Measurements from ENCODE around the gene IGF1. TPM values are rescaled to one million over a fixed set of nuclear protein-coding genes. Genes with fewer than 3 reads are reported as not detected.

IGF1 gene
- total and polyA plus RNA-seq, 9 of the 15 experiments (the other 6 are each of a cell fraction or from before 2014, with no cell fraction given), result 3.7 to 13.9 (median 4.5) TPM

DNA sequence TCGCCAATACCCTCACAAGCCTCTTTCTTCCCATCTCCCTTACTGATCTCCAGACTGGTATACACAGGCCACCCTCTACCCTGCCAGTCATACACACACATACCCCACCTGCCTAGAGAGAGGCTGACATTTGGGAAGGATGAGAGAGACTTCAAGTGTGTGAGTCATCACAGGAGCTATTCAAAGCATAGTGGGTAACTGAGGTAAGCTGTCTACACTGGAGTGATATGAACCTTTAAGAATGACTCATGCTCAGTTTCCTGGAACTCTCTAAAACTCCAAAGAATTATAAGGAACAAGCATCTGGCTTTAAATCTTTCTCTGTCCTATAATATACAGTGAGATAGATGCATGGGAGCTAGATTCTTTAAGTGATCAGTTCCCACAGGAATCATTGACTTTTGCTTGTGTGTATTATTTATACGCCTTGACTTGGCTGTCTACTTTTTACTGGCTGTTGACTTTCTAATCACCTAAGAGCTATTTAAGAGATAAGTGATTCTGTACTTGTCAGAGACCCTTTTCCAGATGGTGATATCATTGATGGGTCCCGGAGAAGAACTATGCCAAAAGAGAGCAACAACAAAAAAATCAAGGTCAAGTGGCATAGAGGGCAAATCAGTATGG is 5.8 kb downstream of the IGF1 start (continued):
- peak; percentile 74 for TF ChIP-seq FOS (IDR thresholded peaks at IDR 0.05; ENCODE audit: extremely low read depth, insufficient read length)
- TF ChIP-seq, protein P1, sequence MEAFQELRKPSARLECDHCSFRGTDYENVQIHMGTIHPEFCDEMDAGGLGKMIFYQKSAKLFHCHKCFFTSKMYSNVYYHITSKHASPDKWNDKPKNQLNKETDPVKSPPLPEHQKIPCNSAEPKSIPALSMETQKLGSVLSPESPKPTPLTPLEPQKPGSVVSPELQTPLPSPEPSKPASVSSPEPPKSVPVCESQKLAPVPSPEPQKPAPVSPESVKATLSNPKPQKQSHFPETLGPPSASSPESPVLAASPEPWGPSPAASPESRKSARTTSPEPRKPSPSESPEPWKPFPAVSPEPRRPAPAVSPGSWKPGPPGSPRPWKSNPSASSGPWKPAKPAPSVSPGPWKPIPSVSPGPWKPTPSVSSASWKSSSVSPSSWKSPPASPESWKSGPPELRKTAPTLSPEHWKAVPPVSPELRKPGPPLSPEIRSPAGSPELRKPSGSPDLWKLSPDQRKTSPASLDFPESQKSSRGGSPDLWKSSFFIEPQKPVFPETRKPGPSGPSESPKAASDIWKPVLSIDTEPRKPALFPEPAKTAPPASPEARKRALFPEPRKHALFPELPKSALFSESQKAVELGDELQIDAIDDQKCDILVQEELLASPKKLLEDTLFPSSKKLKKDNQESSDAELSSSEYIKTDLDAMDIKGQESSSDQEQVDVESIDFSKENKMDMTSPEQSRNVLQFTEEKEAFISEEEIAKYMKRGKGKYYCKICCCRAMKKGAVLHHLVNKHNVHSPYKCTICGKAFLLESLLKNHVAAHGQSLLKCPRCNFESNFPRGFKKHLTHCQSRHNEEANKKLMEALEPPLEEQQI (IDR thresholded peaks at IDR 0.05), result 0 out of 2 replicates have a peak, but pooled peaks have one; percentile 38
- peak; percentile 85 for TF ChIP-seq EP300 (IDR thresholded peaks at IDR 0.05; ENCODE audit: low read length)
- 0 out of 2 replicates have a peak, but pooled peaks have one; percentile 22 for TF ChIP-seq MBD2 (IDR thresholded peaks at IDR 0.05; ENCODE audit: borderline replicate concordance, low read depth)
- peak; percentile 63; the same call in 1 of the 2 replicates for TF ChIP-seq SOX6 (IDR thresholded peaks at IDR 0.05)
- TF ChIP-seq FIP1L1 (IDR thresholded peaks at IDR 0.05; ENCODE audit: low read depth, low read length, poor library complexity, severe bottlenecking), result no peak
- TF ChIP-seq CBFA2T3 (IDR thresholded peaks at IDR 0.05), result peak; percentile 71
- TF ChIP-seq MTA3 (IDR thresholded peaks at IDR 0.05; ENCODE audit: borderline replicate concordance), result peak; percentile 48; the same call in 1 of the 2 replicates
- peak in 1 of 2 experiments; percentile 86; a peak in 2 of 4 replicates for TF ChIP-seq RCOR1 (IDR thresholded peaks at IDR 0.05; ENCODE audit: borderline replicate concordance in 1 of 2, low read depth in 2 of 2, low read length in 2 of 2)
- peak; percentile 92 for TF ChIP-seq ZEB2 (IDR thresholded peaks at IDR 0.05)
- no peak for TF ChIP-seq ZKSCAN1 (IDR thresholded peaks at IDR 0.05; ENCODE audit: low read depth, low read length)
- TF ChIP-seq JUN (IDR thresholded peaks at IDR 0.05; ENCODE audit: borderline replicate concordance, low read depth, low read length), result peak; percentile 96
- no peak for TF ChIP-seq JUN (CRISPR knock-in tag; IDR thresholded peaks at IDR 0.05; ENCODE audit: borderline replicate concordance)
- peak; percentile 53 for TF ChIP-seq HDAC3 (IDR thresholded peaks at IDR 0.05; ENCODE audit: borderline replicate concordance, partially characterized antibody)
- 0 out of 2 replicates have a peak, but pooled peaks have one; percentile 29 for TF ChIP-seq LEF1 (IDR thresholded peaks at IDR 0.05)
- TF ChIP-seq MTA1 (IDR thresholded peaks at IDR 0.05; ENCODE audit: borderline replicate concordance), result 0 out of 2 replicates have a peak, but pooled peaks have one; percentile 41
- TF ChIP-seq, protein P2, sequence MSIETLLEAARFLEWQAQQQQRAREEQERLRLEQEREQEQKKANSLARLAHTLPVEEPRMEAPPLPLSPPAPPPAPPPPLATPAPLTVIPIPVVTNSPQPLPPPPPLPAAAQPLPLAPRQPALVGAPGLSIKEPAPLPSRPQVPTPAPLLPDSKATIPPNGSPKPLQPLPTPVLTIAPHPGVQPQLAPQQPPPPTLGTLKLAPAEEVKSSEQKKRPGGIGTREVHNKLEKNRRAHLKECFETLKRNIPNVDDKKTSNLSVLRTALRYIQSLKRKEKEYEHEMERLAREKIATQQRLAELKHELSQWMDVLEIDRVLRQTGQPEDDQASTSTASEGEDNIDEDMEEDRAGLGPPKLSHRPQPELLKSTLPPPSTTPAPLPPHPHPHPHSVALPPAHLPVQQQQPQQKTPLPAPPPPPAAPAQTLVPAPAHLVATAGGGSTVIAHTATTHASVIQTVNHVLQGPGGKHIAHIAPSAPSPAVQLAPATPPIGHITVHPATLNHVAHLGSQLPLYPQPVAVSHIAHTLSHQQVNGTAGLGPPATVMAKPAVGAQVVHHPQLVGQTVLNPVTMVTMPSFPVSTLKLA (conservative IDR thresholded peaks at IDR 0.05), result peak in 1 of 2 experiments; percentile 36; a peak in 1 of 4 replicates
- peak; percentile 34; the same call in 1 of the 2 replicates for TF ChIP-seq CXXC5 (CRISPR knock-in tag; IDR thresholded peaks at IDR 0.05)
- TF ChIP-seq, protein P3, sequence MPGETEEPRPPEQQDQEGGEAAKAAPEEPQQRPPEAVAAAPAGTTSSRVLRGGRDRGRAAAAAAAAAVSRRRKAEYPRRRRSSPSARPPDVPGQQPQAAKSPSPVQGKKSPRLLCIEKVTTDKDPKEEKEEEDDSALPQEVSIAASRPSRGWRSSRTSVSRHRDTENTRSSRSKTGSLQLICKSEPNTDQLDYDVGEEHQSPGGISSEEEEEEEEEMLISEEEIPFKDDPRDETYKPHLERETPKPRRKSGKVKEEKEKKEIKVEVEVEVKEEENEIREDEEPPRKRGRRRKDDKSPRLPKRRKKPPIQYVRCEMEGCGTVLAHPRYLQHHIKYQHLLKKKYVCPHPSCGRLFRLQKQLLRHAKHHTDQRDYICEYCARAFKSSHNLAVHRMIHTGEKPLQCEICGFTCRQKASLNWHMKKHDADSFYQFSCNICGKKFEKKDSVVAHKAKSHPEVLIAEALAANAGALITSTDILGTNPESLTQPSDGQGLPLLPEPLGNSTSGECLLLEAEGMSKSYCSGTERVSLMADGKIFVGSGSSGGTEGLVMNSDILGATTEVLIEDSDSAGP (CRISPR knock-in tag; IDR thresholded peaks at IDR 0.05), result no peak
- peak; percentile 86 for TF ChIP-seq MEIS2 (IDR thresholded peaks at IDR 0.05; ENCODE audit: partially characterized antibody)

Measured in K562 (cell line).